HFF-Myc (cell line): ENCODE results near the gene WNT4.

Experiments used
- DNase-seq: peaks from one replicate; pipeline ENCODE4 v3.0.0-alpha.2; 2011; ENCODE audit warnings: low read depth; ENCODE audit errors: extremely low read depth
- H3K4me3 ChIP-seq: replicated peaks from 2 replicates; pipeline ENCODE4 v1.5.1; 2011; ENCODE audit warnings: low read depth, mild to moderate bottlenecking, control low read depth, low read length
- TF ChIP-seq, protein P1 (sequence below): IDR thresholded peaks from 2 replicates; pipeline ENCODE4 v1.5.1; 2012; ENCODE audit warnings: mild to moderate bottlenecking, low read depth, low read length, control low read depth; ENCODE audit errors: missing control alignments

Gene WNT4

DNA sequence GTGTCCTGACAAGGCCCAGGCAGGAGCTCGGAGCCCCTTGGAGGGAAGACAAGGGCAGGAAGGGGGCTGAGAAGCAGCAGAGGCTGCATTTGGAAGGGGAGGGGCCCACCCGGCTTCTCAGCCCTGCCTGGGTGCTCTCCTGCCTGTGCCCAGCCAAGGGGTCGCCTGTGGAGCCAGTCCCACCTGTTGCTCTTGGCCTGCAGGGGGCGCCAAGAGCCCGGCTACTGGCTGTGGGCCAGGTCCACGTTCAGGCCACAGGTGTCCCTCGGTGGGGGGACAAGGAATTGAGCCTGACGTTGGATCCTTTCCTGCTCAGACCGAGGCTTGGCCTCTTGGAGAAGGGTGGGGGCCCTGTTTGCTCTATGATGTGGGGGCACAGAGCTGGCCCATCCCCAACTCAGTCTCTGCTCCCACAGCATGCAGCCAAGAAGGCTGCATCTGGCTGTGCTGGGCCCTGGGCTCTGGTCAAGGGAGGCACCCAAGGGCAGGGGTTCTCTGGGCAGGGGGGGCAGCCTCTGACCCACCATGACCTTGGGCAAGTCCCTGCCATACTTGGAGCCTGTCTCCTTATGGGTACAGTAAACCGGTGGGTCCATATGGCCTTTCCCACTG is 10.9 kb downstream of the WNT4 start:
- no peak overlapping the region for H3K4me3 ChIP-seq
- TF ChIP-seq, protein P1, sequence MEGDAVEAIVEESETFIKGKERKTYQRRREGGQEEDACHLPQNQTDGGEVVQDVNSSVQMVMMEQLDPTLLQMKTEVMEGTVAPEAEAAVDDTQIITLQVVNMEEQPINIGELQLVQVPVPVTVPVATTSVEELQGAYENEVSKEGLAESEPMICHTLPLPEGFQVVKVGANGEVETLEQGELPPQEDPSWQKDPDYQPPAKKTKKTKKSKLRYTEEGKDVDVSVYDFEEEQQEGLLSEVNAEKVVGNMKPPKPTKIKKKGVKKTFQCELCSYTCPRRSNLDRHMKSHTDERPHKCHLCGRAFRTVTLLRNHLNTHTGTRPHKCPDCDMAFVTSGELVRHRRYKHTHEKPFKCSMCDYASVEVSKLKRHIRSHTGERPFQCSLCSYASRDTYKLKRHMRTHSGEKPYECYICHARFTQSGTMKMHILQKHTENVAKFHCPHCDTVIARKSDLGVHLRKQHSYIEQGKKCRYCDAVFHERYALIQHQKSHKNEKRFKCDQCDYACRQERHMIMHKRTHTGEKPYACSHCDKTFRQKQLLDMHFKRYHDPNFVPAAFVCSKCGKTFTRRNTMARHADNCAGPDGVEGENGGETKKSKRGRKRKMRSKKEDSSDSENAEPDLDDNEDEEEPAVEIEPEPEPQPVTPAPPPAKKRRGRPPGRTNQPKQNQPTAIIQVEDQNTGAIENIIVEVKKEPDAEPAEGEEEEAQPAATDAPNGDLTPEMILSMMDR, result peak; percentile 83
- no peak for DNase-seq

DNA sequence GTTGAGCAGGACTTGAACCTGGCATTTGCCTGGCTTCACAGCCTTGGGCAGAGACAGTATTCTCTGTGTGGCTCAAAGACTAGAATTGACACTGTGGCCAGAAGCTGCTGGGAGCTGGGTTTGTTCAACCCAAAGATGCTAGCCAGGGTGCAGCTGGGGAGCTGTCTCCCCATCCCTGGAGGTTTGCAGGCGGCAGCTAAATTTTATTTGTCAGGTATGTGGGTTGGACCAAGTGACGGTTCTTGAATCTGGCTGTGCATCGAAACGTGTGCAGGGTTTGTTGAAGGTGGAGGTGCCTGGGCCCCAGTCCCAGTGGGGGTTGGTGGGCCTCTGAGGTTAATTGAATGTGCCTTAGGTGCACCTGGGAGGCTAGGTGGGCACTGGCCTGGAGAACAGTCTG is 11.8 kb downstream of the WNT4 start:
- no peak for DNase-seq
- no peak overlapping the region for H3K4me3 ChIP-seq
- TF ChIP-seq, protein P1, result no peak

DNA sequence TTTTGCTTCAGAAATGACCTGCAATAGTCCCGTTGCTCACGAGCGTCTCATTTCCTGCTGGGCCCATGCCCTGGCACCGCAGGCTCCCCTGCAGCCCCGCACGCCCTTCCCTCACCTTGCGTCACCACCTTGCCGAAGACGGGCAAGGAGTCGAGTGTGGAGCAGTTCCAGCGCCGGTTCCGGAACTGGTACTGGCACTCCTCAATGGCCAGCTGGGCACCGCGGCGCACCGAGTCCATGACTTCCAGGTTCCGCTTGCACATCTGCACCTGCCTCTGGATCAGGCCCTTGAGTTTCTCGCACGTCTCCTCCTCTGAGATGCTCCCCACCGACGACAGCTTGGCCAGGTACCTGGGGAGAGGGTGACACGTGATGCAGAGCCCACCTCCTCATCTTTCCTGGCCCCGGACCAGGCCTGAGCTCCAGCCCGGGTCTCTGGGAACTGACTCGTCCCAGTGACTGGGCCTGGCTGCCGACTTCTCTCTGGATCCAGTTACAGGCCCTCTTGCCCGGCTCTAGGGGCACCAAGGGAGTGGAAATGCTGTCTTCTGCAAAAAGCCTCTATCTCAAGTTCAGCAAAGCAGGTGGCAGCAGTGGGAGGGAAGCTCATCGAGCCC is 13.3 kb downstream of the WNT4 start:
- H3K4me3 ChIP-seq, result no peak overlapping the region
- no peak for DNase-seq
- TF ChIP-seq, protein P1, result no peak

DNA sequence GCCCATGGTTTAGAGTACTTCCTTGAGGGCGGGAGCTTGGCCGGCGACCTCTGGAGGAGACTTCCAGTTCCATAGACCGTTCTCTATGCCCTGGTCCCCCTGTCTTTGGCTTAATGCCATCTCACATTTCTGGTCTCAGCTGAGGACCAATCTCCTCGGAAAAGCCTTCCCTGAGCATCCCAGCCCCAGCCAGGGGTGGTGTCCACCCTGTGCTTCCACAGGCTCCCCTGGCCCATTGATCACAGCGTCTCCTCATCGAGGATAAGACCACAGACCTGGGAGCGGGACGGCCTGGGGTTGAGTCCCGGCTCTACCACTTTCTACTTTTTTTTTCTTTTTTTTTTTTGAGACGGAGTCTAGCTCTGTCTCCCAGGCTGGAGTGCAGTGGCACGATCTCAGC is 14.5 kb downstream of the WNT4 start:
- TF ChIP-seq, protein P1, result no peak
- DNase-seq, result no peak
- no peak overlapping the region for H3K4me3 ChIP-seq

DNA sequence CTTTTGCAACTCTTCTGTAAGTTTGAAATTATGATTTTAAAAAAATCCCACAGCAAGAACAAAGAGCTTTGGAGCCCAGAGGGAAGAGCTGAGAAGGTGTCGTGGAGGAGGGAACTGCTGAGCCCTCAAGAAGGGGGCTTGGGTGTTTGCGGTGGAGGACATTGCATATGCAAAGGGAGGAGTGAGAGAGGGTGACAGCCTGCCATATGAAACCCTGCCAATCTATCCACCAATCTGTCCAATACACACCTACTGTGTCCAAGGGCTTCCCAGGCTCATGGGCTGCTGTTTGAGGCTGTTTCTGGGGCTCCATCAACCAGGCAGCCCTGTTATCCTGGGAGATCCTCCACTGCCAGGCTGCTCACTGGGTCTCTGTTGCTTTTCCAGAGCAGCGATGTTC is 15.2 kb downstream of the WNT4 start:
- no peak for DNase-seq
- H3K4me3 ChIP-seq, result no peak overlapping the region
- TF ChIP-seq, protein P1, result no peak

DNA sequence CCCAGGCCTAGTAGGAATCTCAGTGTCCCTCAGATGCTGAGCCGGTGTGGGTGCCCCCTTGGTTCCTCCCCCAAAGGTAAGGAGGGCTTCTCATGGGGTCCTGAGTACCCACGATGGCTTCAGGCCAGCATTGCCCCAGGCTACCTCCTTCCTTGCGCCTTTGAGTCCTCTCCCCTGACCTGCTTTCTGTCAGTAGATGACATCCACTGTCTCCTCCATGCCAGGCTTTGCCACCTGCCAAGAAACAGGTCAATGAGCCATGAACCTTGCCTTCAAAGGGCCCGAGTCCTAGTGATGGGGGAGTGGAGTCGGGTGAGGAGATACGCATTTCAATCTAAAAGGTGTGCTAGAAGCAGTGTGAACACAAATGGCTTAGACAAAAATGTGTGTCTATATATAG is 15.6 kb downstream of the WNT4 start:
- H3K4me3 ChIP-seq, result no peak overlapping the region
- DNase-seq, result no peak
- TF ChIP-seq, protein P1, result no peak
